HCT116 (cell line): ENCODE measurements around the gene WDR62. TPM values are rescaled to one million over a fixed set of nuclear protein-coding genes. Genes with fewer than 3 reads are reported as not detected.
"Not testable (repeated sequence)": the region's sequence is repeated elsewhere in the genome, so short reads cannot be mapped to it uniquely, and the experiment has no call there.

Experiments
- ATAC-seq: fragments of 200-7000 bp; cut with Tn5 transposase; 2 replicates; pipeline ENCODE4 v1.9.1; 2020; ENCODE audit warnings: mild to moderate bottlenecking, moderate library complexity
- BruUV-seq: library from RNA; stranded (reverse); fragments of 400-500 nt; replicated peaks from 2 replicates; lab custom pipeline; 2021; lab: Mats Ljungman, UMichigan
- CTCF ChIA-PET: fragments of 300-600 bp; sonication (Branson Sonifier 250); formaldehyde crosslinking; loops from one replicate; lab custom pipeline; 2021; ENCODE audit warnings: antibody characterized with exemption; lab: Charles Lee
- POLR2A ChIA-PET: fragments of 300-600, 350-600 bp; sonication (Branson Sonifier 250); formaldehyde crosslinking; loops from one replicate; lab custom pipeline; 2021; ENCODE audit warnings: antibody characterized with exemption; lab: Charles Lee
- RAD21 ChIA-PET, 2 experiments: fragments of 300-600 bp; sonication (Branson Sonifier 250); formaldehyde crosslinking; loops; one replicate each; lab custom pipeline; 2023; ENCODE audit warnings: low total read pairs in 2 of 2; ENCODE audit not compliant: uncharacterized antibody in 2 of 2, unreplicated experiment in 2 of 2, low non-redundant PET in 1 of 2; lab: Charles Lee
- DNase-seq: peaks from one replicate; pipeline ENCODE4 v3.0.0-alpha.2; 2010; ENCODE audit warnings: low read depth, low spot score
- H2AFZ ChIP-seq: fragments of 200-600 bp; shearing (Covaris generic), sonication (generic); 2 replicates; pipeline ENCODE4 v1.6.1; 2017; ENCODE audit warnings: low read depth, mixed run types, mixed read lengths, antibody characterized with exemption, low read length; ENCODE audit not compliant: poor library complexity, severe bottlenecking
- H3K27ac ChIP-seq: 2 replicates; pipeline ENCODE4 v1.5.1; 2012; ENCODE audit warnings: low read depth, low read length
- H3K27me3 ChIP-seq: fragments of 200-600 bp; sonication (generic); 2 replicates; pipeline ENCODE4 v1.6.1; 2016; ENCODE audit warnings: mixed run types, low read length, mixed read lengths; ENCODE audit not compliant: insufficient read depth
- H3K36me3 ChIP-seq, 2 experiments: fragments of 200-500 bp in 1 of 2; fragments of 200-600 bp in 1 of 2; sonication (Bioruptor generic) in 1 of 2; sonication (generic) in 1 of 2; 2 replicates each; pipeline versions ENCODE4 v1.5.1 to v1.6.1; 2014 to 2016; ENCODE audit warnings: low read length in 2 of 2, inconsistent platforms in 1 of 2, mixed read lengths in 1 of 2, mixed run types in 1 of 2; ENCODE audit not compliant: insufficient read depth in 2 of 2, control insufficient read depth in 1 of 2
- H3K4me1 ChIP-seq, 2 experiments: fragments of 200-600 bp in 1 of 2; sonication (generic) in 1 of 2; 2 replicates each; pipeline versions ENCODE4 v1.5.1 to v1.6.1; 2012 to 2017; ENCODE audit warnings: low read length in 2 of 2, inconsistent platforms in 1 of 2, mild to moderate bottlenecking in 1 of 2, mixed read lengths in 1 of 2, mixed run types in 1 of 2, moderate library complexity in 1 of 2; ENCODE audit not compliant: insufficient read depth in 2 of 2, control insufficient read depth in 1 of 2
- H3K4me2 ChIP-seq: fragments of 200-600 bp; sonication (generic); 2 replicates; pipeline ENCODE4 v1.6.1; 2017; ENCODE audit warnings: mixed run types, low read length, mixed read lengths
- H3K4me3 ChIP-seq, 2 experiments: fragments of 200-600 bp in 1 of 2; sonication (generic) in 1 of 2; replicated peaks in 1 of 2; 2 replicates each; pipeline ENCODE4 v1.5.1; 2011 to 2016; ENCODE audit warnings: low read length in 2 of 2, control low read depth in 1 of 2, low read depth in 1 of 2, mild to moderate bottlenecking in 1 of 2, mixed read lengths in 1 of 2, mixed run types in 1 of 2
- H3K79me2 ChIP-seq: fragments of 200-600 bp; sonication (generic); 2 replicates; pipeline ENCODE4 v1.6.1; 2017; ENCODE audit warnings: mild to moderate bottlenecking, mixed run types, low read length, moderate library complexity, mixed read lengths; ENCODE audit not compliant: insufficient read depth
- H3K9ac ChIP-seq: fragments of 200-600 bp; sonication (generic); 2 replicates; pipeline ENCODE4 v1.6.1; 2016; ENCODE audit warnings: low read length, mixed read lengths
- H3K9me2 ChIP-seq: fragments of 200-600 bp; sonication (generic), shearing (Covaris generic); 2 replicates; pipeline ENCODE4 v1.6.1; 2017; ENCODE audit warnings: mixed run types, mild to moderate bottlenecking, moderate library complexity; ENCODE audit not compliant: insufficient read depth
- H3K9me3 ChIP-seq, 2 experiments: fragments of 200-500 bp in 1 of 2; fragments of 200-600 bp in 1 of 2; sonication (Bioruptor generic) in 1 of 2; sonication (generic) in 1 of 2; 2 replicates each; pipeline ENCODE4 v1.6.1; 2014 to 2017; ENCODE audit warnings: low read length in 2 of 2, mixed read lengths in 2 of 2, inconsistent platforms in 1 of 2, low read depth in 1 of 2, mild to moderate bottlenecking in 1 of 2, mixed run types in 1 of 2, moderate library complexity in 1 of 2; ENCODE audit not compliant: control insufficient read depth in 1 of 2, insufficient read depth in 1 of 2
- H4K20me1 ChIP-seq: fragments of 200-600 bp; sonication (generic), shearing (Covaris generic); 2 replicates; pipeline ENCODE4 v1.6.1; 2017; ENCODE audit warnings: mixed run types, mild to moderate bottlenecking, moderate library complexity; ENCODE audit not compliant: insufficient read depth
- CBX3 ChIP-seq: IDR thresholded peaks from 2 replicates; pipeline ENCODE4 v1.6.1; 2012; ENCODE audit warnings: low read depth
- CEBPB ChIP-seq: IDR thresholded peaks from 2 replicates; pipeline ENCODE4 v1.6.1; 2012; ENCODE audit warnings: low read depth
- EGR1 ChIP-seq: IDR thresholded peaks from 2 replicates; pipeline ENCODE4 v1.6.1; 2012; ENCODE audit warnings: low read depth
- ELF1 ChIP-seq: IDR thresholded peaks from 2 replicates; pipeline ENCODE4 v1.6.1; 2012; ENCODE audit warnings: low read depth, borderline replicate concordance
- EZH2phosphoT487 ChIP-seq: fragments of 200-600 bp; IDR thresholded peaks from 2 replicates; pipeline ENCODE4 v1.6.1; 2018; ENCODE audit warnings: antibody characterized with exemption, borderline replicate concordance
- FOSL1 ChIP-seq: IDR thresholded peaks from 2 replicates; pipeline ENCODE4 v1.6.1; 2012; ENCODE audit warnings: low read depth
- JUND ChIP-seq: IDR thresholded peaks from 2 replicates; pipeline ENCODE4 v1.6.1; 2012
- MAX ChIP-seq: IDR thresholded peaks from 2 replicates; pipeline ENCODE4 v1.6.1; 2012
- POLR2AphosphoS5 ChIP-seq: IDR thresholded peaks from 2 replicates; pipeline ENCODE4 v1.6.1; 2011; ENCODE audit warnings: mild to moderate bottlenecking, low read depth, low read length, moderate library complexity
- REST ChIP-seq: IDR thresholded peaks from 2 replicates; pipeline ENCODE4 v1.6.1; 2012; ENCODE audit warnings: low read depth
- SP1 ChIP-seq: IDR thresholded peaks from 2 replicates; pipeline ENCODE4 v1.6.1; 2012; ENCODE audit warnings: low read depth
- SRF ChIP-seq: IDR thresholded peaks from 2 replicates; pipeline ENCODE4 v1.6.1; 2012; ENCODE audit warnings: low read depth
- YY1 ChIP-seq: IDR thresholded peaks from 2 replicates; pipeline ENCODE4 v1.6.1; 2011; ENCODE audit warnings: low read length, low read depth, moderate library complexity, mild to moderate bottlenecking; ENCODE audit not compliant: insufficient replicate concordance; ENCODE audit errors: extremely low read depth
- ZNF274 ChIP-seq: fragments of 200-500 bp; sonication (Bioruptor generic); IDR thresholded peaks from 2 replicates; pipeline ENCODE4 v1.6.1; 2014; ENCODE audit warnings: mild to moderate bottlenecking, low read depth, low read length, inconsistent platforms
- intact Hi-C: fragments of 100-400 bp; cut with micrococcal nuclease; formaldehyde crosslinking; loops from 2 replicates; pipeline ENCODE4 v1.10.0; 2022
- total RNA-seq: library from RNA; stranded (reverse); gene quantifications from one replicate; pipeline ENCODE4 v1.2.1, GENCODE V29; 2021; ENCODE audit not compliant: unreplicated experiment

WDR62 gene
- total RNA-seq, 1 experiment from 2014 or later = 17.0 TPM

GRCh38 chr19:36134867-36135266 is 80.2 kb downstream of the WDR62 start:
- H3K9ac ChIP-seq, POLR2A ChIA-PET, H3K27me3 ChIP-seq, ATAC-seq, H3K9me3 ChIP-seq, RAD21 ChIA-PET, H3K27ac ChIP-seq, CTCF ChIA-PET, H3K9me2 ChIP-seq, DNase-seq, H3K79me2 ChIP-seq, H2AFZ ChIP-seq, H3K4me3 ChIP-seq, BruUV-seq, H4K20me1 ChIP-seq, H3K36me3 ChIP-seq: not testable (repeated sequence)
- Histone ChIP-seq H3K4me1 (peaks cover 80 to 97% of the 10 kb centered on the region in 2 experiments), H3K4me2 (peak overlapping the region; percentile 92)
- intact Hi-C loops = loop anchor here (10.0 kb wide), 1 partner anchor 1080 kb away; the partner anchor contains the start of genes ZNF383 and ZNF585B

- Histone ChIP-seq H3K4me3 (peak overlapping the region; percentile 36 to 55), H3K79me2 (peaks cover 19% of the 10 kb centered on the region), H3K36me3 (peaks cover under 1 to 3% of the 10 kb centered on the region in 2 experiments; a peak in 2 of 4 replicates), H3K4me2 (peak overlapping the region; percentile 92), H4K20me1 (peaks cover 6% of the 10 kb centered on the region; the same call in 1 of the 2 replicates), H3K27me3 (no peaks in the 10 kb centered on the region), H3K27ac (peak overlapping the region; percentile 98), H3K9me3 (no peaks in the 10 kb centered on the region), H3K9me2 (no peaks in the 10 kb centered on the region), H2AFZ (no peak overlapping the region), H3K9ac (peak overlapping the region; percentile 77), H3K4me1 (peaks cover 66 to 85% of the 10 kb centered on the region in 2 experiments)
- TF ChIP-seq POLR2AphosphoS5 (peak; percentile 67), MAX (peak; percentile 9; the same call in 1 of the 2 replicates), CBX3 (no peak), SP1 (peak; percentile 60), REST (no peak), EZH2phosphoT487 (no peak), EGR1 (no peak), FOSL1 (peak; percentile 76), ELF1 (no peak), JUND (peak; percentile 73), YY1 (no peak), ZNF274 (no peak), CEBPB (no peak), SRF (no peak)
- BruUV-seq = no TSS peak
- peak; percentile 39 for ATAC-seq
- CTCF ChIA-PET = no interaction called here
- peak; percentile 77 for DNase-seq
- RAD21 ChIA-PET = interaction anchor here in 1 of 2 experiments (1.9 kb wide), 1 partner anchor 9 kb away, joined by 4 read pairs; no protein-coding TSS in a partner anchor
- POLR2A ChIA-PET = interaction anchor here (1.6 to 1.9 kb wide), 2 partner anchors 9 to 22 kb away, joined by 4 to 14 read pairs; partner anchors contain the start of genes POLR2I and TBCB
- intact Hi-C loops = loop anchor here (10.0 kb wide), 1 partner anchor 1078 kb away; the partner anchor contains the start of genes ZNF383 and ZNF585B
Observed at GRCh38 chr19:36136964-36137686, 82.4 kb downstream of the WDR62 start.
